Lung microvascular endothelial cell (primary cell): ENCODE data around the gene ABCB11. TPM values are rescaled to one million over a fixed set of nuclear protein-coding genes. Genes with fewer than 3 reads are reported as not detected.

Experiments
- DNase-seq, 2 donors: peaks; one replicate each; pipeline versions ENCODE4 v3.0.0 to v3.0.0-alpha.2; 2010; ENCODE audit warnings: low read depth in 2 of 2
- total RNA-seq: library from RNA; depleted of rRNA; stranded (reverse); fragments of >200 nt; gene quantifications from 2 replicates; pipeline ENCODE4 v1.2.1, GENCODE V29; 2014

Gene ABCB11
- total RNA-seq, 1 donor from 2014 or later = not detected

DNA sequence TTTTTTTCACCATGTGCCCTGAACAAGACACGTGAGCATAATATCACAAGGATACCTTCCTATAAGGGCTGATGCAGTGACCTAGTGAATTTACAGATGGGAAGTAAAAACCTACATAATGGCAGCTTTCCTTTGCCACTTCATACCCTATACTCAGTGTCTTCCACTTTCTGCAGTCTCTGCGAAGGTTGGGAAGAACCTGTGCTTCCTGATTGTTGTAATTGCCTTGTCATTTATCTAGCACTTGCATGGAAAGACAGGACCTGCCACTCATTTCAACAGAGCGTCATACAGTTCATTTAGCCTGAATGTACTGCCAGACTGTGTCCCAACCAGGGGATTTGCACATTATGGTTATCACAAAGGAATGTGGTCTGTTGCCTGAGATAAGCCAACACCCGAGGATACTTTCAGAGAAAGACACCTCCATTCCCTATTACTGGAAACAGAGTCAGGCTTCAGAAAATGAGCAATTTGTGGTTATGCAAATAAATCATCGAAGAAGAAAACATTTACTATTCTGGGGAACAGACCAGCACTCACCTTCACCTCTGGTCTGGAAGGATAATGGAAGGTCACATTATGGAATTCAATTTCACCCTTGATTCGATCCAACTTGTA is 55.0 kb downstream of the ABCB11 start:
- no peak for DNase-seq

DNA sequence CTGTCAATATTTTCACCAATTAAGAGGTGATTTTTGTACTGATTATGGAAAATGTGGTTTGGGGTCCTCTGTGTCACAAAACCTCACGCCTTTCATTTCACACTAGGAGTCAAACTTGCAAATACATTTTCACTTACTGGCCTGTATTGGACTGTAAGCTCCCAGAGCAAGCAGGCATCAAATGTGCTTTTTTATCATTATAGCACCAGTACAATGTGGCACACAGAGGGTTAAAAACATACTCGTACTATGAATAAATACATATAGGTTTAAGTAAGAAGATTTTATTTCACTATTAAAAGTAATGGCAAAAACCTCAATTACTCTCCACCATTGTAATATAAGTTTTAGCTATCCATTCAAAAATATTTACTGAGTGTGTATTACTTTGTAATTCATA is 56.7 kb downstream of the ABCB11 start:
- no peak for DNase-seq

DNA sequence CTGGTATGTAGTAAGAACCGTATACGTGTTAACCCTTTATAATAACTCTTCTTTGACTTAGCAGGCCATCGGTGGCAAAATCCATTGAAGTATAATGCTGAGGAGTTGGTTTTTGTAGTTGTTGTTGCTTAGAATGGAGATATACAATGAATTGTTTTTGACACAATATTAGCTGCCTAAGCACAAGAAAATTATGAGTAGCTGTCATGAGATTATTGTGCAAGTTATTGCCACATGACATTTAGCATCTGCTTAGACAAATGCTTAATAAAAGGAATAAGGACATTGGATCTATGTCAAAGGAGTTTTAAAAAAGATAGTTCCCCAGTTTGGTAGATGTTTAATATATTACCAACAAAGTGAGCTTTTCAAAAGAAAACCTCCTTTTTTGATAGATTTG is 59.9 kb downstream of the ABCB11 start:
- DNase-seq = no peak

DNA sequence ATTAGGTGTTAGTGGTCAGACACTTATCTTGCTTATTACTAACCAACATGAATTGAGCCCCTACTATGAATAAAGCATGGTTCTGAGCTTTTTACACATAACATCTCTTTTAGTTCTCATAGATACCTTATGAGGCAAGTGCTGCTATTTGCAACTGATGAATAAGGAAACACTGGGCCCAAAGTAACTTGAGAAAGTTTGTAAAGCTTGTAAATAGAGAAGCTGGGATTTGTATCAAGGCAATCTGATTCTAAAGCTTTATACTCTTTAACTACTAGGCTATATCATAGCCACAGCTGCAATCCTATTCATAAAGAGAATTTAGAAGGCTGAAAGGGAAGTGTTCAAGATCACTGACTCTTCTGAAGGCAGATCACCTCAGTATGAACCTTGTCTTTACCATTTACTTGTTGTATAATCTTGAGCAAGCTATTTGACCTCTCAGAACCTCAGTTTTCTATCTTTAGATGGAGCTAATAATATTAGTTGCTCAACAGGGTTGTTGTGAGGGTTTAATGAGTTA is 60.4 kb downstream of the ABCB11 start:
- no peak for DNase-seq

DNA sequence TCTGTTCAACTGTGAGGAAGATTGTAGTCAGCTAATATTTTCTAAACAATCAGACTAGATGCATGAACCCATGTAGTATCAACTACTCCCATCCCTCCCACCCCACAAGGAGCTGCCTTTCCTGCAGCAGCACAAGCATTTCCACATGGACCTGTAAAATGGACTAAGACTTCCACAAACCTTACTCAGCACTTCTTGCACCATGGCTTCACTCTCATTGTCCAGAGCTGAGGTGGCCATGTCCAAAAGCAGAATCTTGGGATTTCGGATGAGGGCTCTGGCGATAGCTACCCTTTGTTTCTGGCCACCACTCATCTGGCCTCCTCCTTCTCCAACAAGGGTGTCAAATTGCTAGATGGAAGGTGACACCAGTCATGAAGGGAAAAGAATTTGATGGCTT is 61.3 kb downstream of the ABCB11 start:
- DNase-seq = no peak

DNA sequence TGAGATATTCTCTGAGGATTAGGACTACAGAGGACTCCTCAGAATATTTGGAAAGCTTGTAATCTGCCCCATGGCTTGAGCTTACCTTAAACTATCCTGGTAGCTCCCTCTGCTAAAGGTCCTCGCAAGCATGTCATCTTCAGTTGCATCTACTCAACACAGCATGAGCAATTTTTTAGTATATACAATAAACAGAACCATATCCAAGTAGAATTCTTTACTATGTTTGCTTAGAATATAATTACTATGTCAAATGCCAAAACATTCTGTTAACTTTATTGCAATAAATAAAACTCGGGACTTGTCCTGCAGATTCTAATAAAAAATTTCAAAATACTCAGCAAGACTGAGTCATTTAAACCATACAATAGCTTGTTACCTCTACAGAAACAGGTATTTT is 62.8 kb downstream of the ABCB11 start:
- DNase-seq = no peak

DNA sequence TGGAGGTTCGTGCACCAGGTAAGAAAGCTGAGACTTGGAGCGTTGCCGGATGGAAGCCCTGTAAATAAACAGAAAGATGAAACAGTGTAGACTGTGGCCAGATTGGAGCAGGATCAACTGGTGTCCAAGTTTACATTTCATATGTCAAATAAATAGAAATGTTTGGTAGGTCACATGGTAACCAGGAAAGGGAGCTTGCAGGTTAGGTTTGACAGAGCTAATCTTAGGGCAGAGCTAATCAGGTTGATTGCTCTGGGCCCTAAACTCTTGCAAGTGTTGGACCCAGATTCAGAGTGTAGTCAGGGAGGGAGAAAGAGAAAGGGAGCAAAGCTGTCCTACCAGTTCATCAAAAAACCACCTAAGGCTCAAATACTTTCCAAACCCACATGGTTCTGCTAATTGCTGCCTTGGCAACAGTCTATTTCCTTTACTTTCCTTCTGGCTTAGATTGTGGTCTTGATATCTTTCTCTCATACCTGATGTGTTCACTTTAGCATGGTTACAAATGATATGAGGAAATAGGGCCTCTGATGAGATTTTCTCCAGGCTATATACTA is 66.8 kb downstream of the ABCB11 start:
- DNase-seq = no peak

DNA sequence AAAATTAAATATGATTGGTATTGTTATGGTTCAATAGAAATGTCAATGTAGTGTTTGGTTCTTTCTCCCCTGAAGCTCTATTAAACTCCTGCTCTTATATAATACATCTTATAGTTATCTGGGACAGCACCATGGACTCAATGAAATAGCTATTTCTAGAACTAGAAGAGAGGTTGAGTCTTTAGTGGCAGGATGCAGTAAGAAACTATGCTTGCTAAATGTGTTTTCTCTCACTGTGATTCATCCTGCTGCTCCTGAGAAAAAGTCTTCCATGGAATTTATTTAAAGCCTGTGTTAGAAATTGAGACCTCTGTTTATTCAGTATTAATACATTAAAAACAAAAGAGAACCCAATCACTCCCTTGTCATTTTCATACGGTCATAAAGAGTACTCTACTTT is 68.5 kb downstream of the ABCB11 start:
- DNase-seq = peak in 1 of 2 donors; percentile 3

DNA sequence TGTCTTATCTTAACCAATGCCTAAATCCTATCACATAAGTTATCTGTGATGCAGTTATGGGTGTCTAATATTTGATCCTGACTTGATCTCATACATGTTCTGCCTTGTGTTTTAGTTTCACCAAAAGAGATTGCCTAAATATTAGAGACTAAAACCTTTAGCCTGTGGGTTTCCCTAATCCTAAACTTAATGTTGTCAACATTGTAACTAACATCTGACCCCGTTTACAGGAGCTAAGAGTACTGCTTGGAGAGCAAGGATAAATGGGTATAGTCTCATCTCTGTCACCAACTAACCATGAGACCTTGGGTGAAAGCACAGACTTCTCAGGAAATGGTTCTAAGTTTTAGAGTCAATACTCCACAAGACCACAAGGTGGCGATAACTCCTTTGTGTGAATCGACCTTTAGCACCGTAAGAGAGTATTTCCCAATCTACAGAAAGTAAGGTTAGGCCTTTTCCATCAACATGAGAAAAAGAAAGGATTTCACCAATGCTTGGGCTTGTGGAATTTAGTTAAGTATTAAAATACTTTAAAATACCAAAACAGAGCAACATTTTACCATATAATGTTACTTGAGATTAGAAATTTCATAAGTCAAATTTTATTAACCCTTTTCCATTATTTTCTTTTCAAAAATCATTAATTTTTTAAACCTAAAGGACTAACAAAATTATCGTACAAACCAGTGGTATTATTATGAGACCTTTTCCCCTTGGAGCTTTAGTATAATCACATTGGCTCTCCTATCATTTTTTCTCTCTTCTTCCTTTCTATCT is 69.5 kb downstream of the ABCB11 start:
- peak; percentile 76 to 83 for DNase-seq

DNA sequence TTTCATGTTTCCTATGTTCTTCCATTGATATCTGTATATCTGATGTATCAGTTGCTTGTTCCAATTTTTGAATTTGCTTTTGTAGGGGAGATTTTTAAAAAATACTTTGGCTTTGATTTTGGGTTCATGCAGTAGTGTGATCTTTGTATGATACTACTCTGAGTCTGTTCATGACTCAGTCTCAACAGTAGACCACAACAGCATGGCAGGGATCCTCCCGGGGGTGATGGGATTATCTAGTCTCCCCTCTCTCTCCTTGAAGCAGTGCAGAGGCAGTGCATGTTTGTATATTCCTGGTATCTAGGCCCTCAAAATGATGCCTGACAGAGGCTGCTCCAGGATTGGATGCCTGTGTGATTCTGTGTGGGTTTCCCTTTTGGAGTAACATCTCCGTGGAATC is 74.7 kb downstream of the ABCB11 start:
- no peak for DNase-seq

DNA sequence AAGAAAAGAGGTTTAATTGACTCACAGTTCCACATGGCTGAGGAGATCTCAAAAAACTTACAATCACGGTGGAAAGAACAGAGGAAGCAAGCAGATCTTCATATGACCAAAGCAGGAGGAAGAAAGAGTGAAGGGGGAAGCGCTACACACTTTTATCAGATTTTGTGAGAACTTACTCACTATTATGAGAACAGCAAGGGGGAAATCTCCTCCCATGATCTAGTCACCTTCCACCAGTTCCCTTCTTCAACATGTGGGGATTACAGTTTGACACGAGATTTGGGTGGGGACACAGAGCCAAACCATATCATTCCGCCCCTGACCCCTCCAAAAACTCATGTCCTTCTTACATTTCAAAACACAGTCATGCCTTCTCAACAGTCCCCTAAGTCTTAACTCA is 75.8 kb downstream of the ABCB11 start:
- DNase-seq = no peak

DNA sequence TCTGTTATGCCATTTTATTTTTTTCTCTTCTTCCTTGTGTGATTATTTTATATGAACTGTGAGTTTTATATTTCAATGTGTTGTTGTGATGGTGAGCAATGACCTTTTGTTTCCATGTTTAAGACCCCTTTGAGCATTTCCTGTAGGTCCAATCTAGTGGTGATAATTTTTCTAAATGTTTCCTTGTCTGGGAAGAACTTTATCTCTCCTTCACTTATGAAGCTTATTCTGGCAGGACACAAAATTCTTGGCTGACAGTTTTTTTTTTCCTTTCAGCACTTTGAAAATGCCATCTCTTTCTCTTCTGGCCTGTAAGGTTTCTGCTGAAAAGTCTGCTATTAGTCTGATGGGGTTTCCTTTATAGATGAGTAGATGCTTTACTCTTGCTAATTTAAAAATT is 76.9 kb downstream of the ABCB11 start:
- DNase-seq = no peak

DNA sequence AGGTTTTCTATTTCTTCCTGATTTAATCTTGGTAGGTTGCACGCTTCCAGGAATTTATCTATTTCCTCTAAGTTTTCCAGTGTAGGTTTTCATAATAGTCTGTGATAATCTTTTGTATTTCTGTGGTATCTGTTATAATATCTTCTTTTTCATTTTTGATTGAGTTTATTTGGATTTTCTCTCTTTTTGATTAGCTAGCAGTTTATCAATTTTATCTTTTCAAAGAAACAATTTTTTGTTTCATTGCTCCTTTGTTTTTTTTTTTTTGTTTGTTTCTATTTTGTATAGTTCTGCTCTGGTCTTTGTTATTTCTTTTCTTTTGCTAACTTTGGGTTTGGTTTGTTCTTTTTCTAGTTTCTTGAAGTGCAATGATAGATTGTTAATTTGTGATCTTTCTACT is 78.7 kb downstream of the ABCB11 start:
- no peak for DNase-seq

DNA sequence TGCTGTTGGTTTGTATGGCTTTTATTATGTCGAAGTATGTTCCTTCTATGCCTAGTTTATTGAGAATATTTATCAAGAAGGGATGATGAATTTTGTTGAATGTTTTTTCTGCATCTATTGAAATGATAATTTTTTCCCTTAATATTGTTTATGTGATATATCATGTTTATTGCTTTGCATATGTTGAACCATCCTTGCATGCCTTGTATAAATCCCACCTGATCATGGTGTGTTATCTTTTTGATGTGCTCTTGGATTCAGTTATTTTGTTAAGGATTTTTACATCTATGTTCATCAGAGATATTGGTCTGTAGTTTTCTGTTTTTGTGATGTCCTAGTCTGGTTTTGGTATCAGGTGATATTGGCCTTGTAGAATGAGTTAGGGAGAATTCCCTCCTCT is 79.3 kb downstream of the ABCB11 start:
- DNase-seq = no peak

DNA sequence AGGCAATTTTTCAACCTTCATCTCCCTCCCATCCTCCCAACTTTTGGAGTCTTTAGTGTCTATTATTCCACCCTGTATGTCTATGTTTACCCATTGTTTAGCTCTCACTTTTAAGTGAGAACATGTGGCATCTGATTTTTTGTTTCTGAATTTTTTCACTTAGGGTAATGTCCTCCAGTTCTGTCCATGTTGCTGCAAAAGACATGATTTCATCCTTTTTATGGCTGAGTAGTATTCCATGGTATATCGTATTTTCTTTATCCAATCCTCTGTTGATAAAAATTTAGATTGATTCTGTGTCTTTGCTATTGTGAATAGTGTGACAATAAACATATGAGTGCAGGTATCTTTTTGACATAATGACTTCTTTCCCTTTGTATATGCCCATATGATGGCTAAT is 81.8 kb downstream of the ABCB11 start:
- DNase-seq = no peak

DNA sequence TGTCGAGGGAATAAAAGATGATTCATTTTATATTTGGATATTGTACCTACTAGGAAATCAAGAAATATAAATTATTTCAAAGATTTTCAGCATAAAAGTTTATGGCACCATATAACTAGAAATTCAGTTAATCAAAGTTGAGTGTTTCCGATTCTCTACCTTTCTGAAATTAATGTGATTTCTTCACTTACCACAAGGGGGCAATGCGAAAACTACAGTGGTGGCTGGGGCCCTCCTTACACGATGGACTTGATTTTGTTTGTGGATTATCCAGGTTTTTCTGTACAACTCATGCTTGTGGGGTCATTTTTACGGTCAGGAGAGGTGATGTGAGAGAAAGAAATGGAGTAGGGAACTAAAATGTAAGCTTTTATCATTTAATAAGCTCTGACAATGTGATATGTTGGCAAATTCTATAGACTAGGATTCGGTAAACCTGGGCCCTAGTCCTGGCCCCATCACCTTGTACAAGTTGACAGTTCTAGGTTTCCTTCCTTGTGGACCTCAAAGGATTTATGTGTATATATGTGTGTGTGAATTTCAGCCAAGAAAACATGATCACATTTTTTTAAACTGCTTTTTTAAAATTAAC is 82.4 kb downstream of the ABCB11 start:
- DNase-seq = peak; percentile 28 to 33

DNA sequence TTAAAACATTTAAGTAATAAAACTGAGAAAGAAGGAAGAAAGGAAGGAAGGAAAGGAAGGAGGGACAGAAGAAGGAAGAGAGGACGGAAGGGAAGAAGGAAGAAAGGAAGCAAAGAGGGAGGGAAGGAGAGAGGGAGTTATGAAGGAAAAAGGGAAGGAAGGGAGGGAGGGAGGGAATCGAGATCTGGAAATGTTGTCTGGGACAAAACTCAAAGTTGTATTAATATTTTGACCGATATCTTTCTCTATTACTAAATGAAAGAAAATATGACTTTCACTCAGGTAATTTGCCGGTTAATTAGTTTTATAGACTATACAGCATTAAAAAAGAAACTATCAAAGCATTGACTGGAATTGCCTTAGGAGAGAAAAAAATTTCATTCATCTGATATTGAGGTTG is 85.6 kb downstream of the ABCB11 start:
- no peak for DNase-seq

DNA sequence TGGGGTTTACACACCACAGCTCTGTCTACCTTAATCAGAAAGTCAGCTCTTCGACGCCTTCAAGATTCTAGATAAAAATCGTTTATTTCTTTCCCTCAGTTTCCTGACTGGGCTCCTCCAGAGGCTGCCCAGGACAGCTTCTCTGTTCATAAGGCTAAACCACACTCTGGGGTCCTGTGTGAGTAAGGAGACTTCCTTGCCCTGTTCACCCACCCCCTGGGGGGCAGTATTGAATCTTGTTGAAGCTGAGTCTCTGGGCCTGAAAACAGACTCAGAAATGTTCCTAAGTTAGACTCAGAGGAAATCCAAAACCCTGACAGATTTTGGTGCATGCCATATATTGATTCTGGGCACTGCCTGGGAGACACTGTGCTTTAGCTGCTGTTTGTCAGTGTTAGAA is 87.1 kb downstream of the ABCB11 start:
- DNase-seq = no peak

DNA sequence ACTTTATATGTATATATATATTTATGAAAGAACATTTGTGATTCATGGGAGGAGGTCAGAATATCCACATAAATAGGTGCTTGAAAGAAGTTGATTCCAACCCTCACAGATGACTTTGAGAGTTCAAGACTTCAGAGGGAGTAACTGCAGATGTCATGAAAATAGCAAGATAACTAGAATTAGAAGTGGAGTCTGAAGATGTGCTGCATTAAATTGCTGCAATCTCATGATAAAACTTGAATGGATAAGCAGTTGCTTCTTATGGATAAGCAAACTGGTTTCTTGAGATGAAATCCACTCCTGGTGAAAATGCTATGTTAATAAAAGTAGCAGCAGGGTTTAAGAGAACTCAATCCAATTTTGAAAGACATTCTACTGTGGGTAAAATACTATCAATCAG is 89.8 kb downstream of the ABCB11 start:
- DNase-seq = no peak

DNA sequence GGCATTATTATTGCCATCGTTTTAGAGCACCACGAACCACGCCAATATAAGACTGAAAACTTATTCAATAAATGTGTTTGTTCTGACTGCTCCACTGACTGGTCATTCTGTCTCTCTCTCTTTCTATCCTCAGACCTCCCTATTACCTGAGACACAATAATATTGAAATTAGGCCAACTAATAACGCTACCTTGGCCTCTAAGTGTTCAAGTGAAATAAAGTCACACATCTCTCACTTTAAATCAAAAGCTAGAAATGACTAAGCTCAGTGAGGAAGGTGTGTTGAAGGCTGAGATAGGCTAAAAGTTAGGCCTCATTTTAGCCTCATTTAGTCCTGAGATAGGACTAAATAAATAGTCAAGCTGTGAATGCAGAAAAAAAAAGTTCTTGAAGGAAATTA is 91.2 kb downstream of the ABCB11 start:
- no peak for DNase-seq

DNA sequence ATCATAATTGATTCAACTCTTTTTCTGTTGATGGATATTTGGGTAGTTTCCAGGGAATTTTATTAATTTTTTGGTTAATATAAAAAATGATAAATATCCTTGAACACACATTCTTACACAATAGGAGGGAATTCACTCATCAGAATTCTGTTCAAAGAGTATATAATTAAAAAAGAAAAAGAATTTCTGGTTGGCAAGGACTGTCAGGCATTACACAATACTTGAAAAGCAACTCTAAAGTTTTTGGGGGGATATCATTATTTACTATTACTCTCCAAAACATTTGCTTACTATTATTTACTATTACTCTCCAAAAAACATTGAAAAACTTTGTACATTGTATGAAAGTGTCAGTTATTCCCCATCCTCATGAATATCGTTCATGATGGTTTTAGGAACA is 92.1 kb downstream of the ABCB11 start:
- no peak for DNase-seq

DNA sequence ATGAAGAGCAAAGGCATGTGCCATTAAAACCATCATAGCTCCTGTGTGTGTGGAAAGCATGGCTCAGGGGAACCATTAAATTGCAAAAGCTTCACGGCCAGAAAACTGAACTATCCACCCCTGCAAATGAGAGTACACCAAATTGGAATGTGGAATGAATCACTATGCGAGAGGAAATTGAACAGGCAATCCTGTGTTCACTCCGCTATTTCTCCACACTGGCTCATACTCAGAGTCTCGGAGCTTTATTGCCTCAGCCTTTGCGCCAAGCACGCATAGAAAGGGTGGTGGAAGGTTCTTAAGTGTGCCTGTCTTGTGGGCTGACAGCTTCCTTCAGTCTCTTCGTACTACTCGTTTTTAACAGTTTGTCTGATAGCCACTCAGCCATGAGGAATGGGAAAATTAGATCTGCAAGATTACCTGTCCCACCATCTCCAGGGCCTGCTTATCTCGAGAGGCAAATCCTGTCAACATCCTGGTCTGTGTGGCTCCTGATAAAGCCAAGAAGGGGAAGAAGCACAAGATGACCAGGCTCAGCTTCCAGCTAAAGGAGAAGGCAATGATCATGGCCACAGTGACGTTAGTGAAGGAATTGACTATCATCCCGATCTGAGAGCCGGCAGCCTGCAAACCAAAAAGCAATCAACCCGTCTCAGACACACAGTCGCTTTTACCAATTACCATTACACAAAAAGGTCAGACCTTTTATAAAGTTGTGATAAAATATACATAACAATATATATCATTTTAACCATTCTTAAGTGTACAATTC is 95.1 kb downstream of the ABCB11 start:
- DNase-seq = no peak
